Measurements from ENCODE around the gene EPS8L3.
"Not testable (repeated sequence)": the region's sequence is repeated elsewhere in the genome, so short reads cannot be mapped to it uniquely, and the experiment has no call there.

EPS8L3 gene

GRCh38 chr1:109764561-109765482 is 1.1 kb upstream of the EPS8L3 start:
- no peak for DNase-seq (ENCODE audit: low read depth in 3 of 3)

DNA sequence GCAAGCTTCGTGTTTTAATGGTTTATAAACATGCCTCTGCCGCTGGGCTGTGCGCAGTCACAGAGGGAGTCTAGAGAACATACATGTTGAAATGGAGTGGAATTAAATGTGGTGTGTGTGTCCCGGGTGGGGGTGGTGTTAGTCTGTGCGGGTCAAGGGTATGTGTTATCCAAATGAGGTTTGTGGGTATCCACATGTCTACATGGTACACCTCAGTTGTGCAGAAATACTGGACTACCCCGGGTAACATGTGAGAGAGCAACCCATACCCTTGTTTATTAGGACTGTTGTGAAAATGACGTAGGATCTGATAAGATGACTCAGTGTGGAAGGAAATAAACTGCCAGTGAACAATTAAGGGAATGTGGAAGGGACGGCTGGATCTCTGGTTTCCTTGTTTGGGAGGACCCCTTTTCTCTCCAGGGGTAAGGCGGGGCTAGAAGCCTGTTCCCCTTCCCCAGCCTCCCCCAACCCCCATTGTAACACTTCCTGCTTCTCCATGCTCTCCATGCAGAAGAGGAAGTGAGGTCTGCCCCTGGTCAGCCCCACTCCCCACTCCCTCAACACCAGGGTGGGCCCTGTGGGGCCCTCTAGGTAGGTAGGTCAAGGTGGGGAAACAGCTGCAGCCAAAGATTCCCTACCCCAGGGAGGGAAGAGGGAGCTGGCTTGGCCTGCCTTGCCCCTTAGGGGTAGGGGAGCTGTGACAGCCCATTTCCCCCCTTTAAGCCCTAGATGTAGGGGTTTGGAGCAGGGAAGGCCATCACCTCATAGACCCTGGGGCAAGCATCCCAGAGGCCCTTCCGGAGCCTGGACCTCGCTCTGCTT is 690 bp downstream of the EPS8L3 start:
- no peak for DNase-seq (ENCODE audit: low read depth in 3 of 3)

GRCh38 chr1:109762039-109762585 is 1.6 kb downstream of the EPS8L3 start:
- no peak for DNase-seq (ENCODE audit: low read depth in 3 of 3)

DNA sequence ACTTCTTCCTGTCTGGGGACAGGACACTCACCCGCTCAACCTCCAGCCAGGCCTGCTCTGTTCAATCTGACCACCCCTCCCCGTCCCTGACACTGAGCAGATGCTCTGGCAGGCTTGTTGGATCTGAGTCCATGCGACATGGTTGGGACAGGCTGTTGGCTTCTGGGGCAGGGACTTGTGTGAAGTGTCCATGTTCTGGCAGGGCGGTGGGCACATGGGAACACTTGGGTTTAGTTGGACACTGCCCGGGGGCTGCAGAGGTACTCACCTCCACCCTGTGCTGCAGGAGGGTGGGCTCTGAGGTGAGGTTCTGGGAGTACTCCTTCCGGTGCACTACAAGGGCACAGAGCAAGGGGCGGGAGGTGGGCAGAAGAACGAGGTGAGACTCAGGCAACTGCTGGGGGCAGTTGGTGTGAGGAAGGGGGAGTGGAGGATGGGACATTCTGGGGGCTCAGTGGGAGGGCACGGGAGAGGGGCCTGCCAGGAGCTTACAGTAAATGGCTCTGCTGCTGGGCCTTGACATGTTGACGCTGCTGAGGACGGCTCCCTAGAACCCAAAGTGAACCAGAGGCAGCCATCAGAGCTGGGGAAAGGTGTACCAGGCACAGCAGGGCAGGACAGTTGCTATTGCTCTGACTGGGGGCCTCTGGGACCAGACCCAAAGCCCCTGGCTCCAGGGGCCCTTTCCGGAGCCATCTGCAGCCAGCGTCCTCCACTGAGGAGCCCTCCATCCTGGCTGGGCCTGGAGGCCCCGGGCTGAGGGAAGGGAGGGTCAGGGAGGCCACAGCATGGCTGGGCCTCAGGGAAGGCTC is 2.3 kb downstream of the EPS8L3 start:
- DNase-seq (ENCODE audit: low read depth in 3 of 3): no peak

- no peak for DNase-seq (ENCODE audit: low read depth in 3 of 3)
Observed at GRCh38 chr1:109760581-109761226, 3.0 kb downstream of the EPS8L3 start.

DNA sequence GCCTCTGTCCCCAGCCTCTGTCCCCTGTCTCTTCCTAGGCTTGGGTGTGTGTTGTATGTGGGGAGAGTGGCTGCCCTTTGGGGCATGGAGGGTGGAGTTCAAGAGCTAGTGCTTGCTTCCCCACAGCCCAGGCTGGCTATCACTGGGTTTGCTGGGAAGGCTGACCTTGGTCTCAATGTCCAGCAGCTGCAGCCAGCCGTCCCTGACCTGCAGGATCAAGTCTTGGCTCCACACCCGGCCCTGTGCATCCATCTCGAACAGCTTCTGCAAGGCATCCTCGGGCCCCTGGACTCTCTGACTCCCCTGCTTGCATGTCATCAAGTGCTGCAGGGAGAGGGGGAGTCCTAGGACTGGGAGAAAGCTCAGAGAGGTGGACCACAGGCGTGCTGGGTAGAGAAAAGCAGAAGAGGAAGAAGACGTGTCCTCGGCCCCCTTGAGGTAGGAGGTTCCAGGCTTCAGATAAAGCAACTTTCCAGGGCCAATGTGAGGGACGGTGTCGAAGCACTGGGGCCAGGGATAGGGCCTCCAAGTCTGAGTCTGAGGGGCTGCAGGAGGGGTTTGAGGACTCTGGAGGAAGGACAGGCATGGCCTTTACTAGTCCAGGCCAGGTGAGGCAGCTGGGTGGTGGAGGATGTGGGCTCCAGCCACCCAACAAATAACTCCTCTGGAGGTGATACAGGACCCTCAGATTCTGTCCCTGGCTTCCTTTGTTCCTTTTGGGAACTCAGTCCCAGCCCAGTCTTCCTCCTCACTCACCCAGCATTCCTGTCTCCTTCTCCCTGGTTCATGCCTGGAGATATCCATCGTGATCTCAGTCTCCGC is 4.0 kb downstream of the EPS8L3 start:
- no peak for DNase-seq (ENCODE audit: low read depth in 3 of 3)

DNA sequence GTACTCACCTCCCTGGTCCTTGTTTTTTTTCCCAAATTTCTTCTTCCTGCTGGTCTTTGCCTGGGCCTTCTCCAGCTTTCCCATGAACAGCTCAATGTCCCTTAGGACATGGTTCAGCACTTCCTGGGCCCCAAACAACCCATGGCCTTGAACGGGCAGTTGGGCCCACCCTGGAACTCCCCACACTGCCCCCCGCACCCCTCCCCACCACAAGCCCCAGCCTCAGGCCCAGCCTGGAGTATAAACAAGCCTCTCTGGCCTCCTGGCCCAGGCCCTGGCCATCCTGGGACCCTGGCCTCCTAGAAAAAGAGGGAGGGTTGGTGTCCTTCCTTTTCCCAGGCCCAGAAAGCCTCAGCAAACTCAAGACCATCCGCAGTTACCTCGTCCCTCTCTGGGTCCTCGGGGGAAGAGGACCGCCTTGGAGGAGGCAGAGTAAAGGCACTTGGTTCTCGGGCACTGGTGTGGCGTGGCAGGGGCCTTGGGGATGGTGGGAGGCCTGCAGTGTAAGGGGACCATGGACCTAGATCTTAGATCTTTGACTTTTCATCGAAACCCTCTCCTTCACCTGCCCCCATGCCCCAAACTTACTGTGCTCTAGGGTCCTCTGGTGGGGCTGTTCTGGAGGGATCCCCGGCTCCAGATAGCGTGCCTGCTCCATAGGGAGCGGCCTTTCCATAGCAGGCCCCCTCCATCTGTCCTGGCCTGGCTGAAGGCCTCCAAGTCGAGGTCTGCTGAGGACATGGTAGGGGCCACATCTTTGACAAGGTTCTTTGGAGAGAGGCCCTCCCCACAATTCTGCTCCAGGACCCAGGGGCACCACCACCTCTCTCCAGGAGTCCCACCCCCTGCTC is 5.6 kb downstream of the EPS8L3 start:
- DNase-seq (ENCODE audit: low read depth in 3 of 3): no peak

DNA sequence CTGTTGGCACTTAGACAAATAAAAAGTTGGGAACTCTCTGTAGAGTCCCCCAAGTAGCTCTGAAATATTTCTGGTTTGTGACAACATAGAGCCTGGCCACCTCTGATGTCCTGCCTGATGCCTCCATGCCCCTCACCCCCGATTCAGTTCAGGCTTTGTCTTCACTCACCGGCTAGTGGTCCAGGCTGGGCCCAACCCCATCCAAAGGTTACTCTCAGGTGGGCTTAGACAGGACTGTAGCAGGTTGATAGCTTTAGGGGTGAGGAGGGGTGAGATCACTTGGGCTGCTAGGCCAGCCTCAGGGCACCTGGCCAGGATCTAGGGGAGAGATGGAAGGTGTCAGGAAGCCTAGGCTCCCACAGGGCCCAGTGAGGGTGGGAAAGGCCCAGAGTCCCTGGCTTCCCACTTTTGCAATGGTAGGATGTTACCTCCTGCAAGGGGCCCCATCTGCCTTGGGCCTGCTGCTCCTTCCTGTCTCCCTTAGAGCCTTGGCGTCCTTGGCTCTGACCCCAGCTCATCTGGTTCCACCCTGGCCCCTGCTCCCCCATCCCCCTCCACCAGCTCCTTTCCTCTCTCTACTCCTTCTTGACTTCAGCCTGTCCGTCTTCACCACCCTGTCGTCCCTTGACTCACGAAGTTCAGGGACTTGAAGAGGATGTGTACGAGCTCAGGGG is 6.7 kb downstream of the EPS8L3 start:
- DNase-seq (ENCODE audit: low read depth in 3 of 3): no peak

DNA sequence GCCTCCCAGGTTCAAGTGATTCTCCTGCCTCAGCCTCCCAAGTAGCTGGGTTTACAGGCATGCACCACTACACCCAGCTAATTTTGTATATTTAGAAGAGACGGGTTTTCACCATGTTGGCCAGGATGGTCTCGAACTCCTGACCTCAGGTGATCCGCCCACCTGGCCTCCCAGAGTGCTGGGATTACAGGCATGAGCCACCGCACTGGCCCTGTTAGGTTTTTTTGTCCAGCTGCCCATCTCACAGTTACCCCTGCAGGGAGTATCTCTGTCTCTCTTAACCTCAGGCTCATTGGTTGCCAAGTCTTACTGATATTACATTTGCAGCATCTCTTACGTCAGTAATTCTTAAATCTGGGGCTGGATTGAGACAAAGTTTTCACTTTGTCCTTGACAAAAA is 7.4 kb downstream of the EPS8L3 start:
- DNase-seq (ENCODE audit: low read depth in 3 of 3): not testable (repeated sequence)

GRCh38 chr1:109754738-109755137 is 9.0 kb downstream of the EPS8L3 start:
- DNase-seq (ENCODE audit: low read depth in 3 of 3): no peak

GRCh38 chr1:109751531-109752260 is 12.0 kb downstream of the EPS8L3 start:
- no peak for DNase-seq (ENCODE audit: low read depth in 3 of 3)

GRCh38 chr1:109750920-109751319 is 12.8 kb downstream of the EPS8L3 start:
- DNase-seq (ENCODE audit: low read depth in 3 of 3): no peak

DNA sequence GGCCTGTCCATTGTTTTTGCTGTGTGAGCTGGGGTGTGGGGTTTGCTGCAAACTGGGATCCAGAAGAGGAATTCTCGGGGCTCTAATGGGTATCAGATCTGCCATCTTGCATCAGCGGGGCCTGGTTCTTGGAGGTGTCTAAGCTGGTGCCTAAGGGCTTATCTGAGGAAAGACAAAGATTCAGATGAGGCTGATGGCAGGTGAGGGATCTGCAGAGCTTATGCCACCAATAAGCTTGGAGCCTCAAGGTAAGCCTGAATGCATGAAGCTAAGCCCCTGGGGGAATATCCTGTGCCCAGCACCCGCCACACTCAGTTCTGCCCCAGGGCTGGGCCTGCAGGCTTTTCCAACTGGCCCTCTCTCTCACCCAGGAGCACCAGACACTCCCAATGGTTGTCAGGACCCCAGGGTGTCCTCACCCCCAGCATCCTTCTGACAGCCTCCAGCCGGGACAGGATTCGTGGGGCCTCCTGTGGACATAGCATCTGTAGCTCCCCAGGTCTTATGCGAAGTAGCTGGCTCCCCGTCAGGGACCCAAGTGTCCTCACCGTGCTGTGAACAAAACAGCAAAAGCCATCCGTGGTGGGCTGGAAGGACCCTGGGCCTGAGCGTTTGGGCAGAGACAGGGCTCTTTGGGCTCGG is 13.4 kb downstream of the EPS8L3 start:
- no peak for DNase-seq (ENCODE audit: low read depth in 3 of 3)

DNA sequence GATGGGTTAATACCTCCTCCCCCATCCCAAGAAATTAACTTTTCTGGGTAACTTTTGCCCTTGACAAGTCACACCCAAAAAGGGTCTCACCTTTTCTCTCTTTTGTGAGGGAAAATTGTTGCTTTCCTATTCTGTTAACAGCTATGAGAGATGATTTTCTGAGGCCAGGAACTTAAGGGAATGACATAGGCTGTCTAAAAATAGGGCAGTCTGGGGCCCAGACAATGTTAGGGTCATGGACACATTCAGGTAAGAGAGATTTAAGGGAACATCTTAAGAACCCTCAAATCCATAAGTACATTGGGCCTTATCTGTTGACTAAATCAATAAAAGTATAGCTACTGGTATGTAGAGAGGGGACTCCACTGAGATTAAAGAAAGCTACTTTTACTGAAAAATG is 14.5 kb downstream of the EPS8L3 start:
- DNase-seq (ENCODE audit: low read depth in 3 of 3): no peak

DNA sequence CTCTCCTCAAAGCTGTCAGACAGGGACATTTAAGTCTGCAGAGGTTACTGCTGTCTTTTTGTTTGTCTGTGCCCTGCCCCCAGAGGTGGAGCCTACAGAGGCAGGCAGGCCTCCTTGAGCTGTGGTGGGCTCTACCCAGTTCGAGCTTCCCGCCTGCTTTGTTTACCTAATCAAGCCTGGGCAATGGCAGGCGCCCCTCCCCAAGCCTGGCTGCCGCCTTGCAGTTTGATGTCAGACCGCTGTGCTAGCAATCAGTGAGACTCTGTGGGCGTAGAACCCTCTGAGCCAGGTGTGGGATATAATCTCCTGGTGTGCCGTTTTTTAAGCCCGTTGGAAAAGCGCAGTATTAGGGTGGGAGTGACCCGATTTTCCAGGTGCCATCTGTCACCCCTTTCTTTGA is 15.4 kb downstream of the EPS8L3 start:
- not testable (repeated sequence) for DNase-seq (ENCODE audit: low read depth in 3 of 3)

- DNase-seq (ENCODE audit: low read depth in 3 of 3): no peak
Observed at GRCh38 chr1:109740615-109741373, 22.9 kb downstream of the EPS8L3 start, which contains the start of gene GSTM3. Gene GSTM3, minus strand, starts transcription at chr1:109741038. Its CDS starts 751 bp downstream, at chr1:109740287.

Measured in stimulated activated CD4-positive, alpha-beta T cell treated with anti-CD3 and anti-CD28 coated beads, TNF-alpha, amount 100 ng/mL, for 4 hours (primary cell).